Adipocyte (in vitro differentiated cells): Measurements from ENCODE around the gene HVCN1.
"Not testable (repeated sequence)": the region's sequence is repeated elsewhere in the genome, so short reads cannot be mapped to it uniquely, and the experiment has no call there.

Experiments used
- DNase-seq: peaks from one replicate; pipeline ENCODE4 v3.0.0-alpha.2; 2015; ENCODE audit warnings: low read depth
- H3K27me3 ChIP-seq: replicated peaks from 2 replicates; pipeline ENCODE4 v1.7.0; 2013; ENCODE audit warnings: mild to moderate bottlenecking, low read length, moderate library complexity; ENCODE audit not compliant: control insufficient read depth, insufficient read depth
- H3K36me3 ChIP-seq: 2 replicates; pipeline ENCODE4 v1.7.0; 2013; ENCODE audit warnings: low read length, mild to moderate bottlenecking, moderate library complexity; ENCODE audit not compliant: control insufficient read depth, insufficient read depth, severe bottlenecking
- H3K4me1 ChIP-seq: 2 replicates; pipeline ENCODE4 v1.7.0; 2013; ENCODE audit warnings: mild to moderate bottlenecking, low read length, moderate library complexity; ENCODE audit not compliant: control insufficient read depth, insufficient read depth
- H3K4me3 ChIP-seq: 2 replicates; pipeline ENCODE4 v1.7.0; 2013; ENCODE audit warnings: mild to moderate bottlenecking, low read length, moderate library complexity
- H3K9ac ChIP-seq: 2 replicates; pipeline ENCODE4 v1.7.0; 2013; ENCODE audit warnings: mild to moderate bottlenecking, low read length, moderate library complexity
- H3K9me3 ChIP-seq: 2 replicates; pipeline ENCODE4 v1.7.0; 2013; ENCODE audit warnings: mild to moderate bottlenecking, low read length, moderate library complexity; ENCODE audit not compliant: control insufficient read depth

HVCN1 gene

DNA sequence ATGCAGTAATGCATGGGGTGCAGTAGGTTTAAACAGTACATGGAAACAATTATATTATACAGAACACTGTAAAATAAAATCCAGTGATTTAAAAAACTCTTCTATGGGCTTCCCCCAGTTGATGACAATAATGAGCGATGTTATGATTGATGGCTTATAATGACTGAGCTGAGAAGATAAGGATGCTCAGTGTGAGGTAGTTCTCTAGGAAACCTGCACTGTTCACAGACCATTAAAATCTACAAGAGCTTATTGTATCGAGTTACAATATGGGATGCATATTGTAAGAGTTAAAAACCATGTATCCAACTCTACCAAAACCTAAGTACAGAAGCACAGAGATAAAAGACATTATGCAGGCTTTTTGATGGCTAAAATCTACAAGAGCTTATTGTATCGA, 34.0 kb upstream of the HVCN1 start:
- peaks cover 98% of the 10 kb centered on the region for H3K36me3 ChIP-seq
- H3K27me3 ChIP-seq, H3K9ac ChIP-seq, H3K9me3 ChIP-seq, H3K4me3 ChIP-seq, H3K4me1 ChIP-seq, DNase-seq: not testable (repeated sequence)

DNA sequence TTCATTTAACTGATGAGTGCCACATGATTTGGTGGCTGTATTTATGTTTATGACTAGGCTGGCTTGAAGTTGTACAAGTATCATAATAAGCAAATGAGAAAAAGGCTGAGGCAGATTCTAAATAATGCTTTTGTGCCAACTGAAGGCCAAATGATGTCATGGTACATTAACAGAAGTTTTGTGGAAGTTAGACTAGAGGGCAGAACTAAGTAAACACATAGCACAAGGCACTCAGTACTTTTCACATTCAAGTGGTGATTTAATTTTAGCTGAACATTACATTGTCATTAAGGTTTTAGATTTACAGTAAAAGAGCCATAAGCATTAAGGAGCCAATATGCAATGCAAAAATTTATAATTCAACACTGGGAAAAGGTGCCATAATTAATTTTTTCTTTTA, 32.7 kb upstream of the HVCN1 start:
- no peak overlapping the region for H3K4me3 ChIP-seq
- H3K27me3 ChIP-seq, result no peaks in the 10 kb centered on the region
- DNase-seq, result peak; percentile 16
- H3K9ac ChIP-seq, result no peak overlapping the region
- H3K36me3 ChIP-seq, result peaks cover 98% of the 10 kb centered on the region
- no peaks in the 10 kb centered on the region for H3K4me1 ChIP-seq
- H3K9me3 ChIP-seq, result no peaks in the 10 kb centered on the region

DNA sequence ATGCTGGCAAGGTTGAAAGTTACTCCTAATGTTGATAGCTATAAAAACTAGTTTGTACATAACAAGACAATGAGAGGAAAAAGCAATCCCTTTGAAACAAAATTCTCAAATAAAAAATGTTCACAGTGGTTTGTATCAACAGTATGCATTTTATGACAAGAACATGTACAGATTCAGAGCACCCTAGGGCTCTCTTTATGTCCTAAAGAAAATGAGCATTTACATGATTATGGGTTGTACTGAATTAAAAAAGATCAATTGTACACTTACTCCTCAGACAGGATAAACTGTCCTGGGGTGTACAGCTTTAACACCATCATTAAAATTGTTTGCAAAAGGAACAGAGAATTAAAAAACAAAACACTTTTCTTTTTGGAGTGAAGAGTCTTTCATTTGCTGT, 31.6 kb upstream of the HVCN1 start:
- DNase-seq, result no peak
- Histone ChIP-seq H3K36me3 (peaks cover 90% of the 10 kb centered on the region), H3K4me1 (no peaks in the 10 kb centered on the region), H3K9me3 (no peaks in the 10 kb centered on the region), H3K9ac (no peak overlapping the region), H3K4me3 (no peak overlapping the region), H3K27me3 (no peaks in the 10 kb centered on the region)

DNA sequence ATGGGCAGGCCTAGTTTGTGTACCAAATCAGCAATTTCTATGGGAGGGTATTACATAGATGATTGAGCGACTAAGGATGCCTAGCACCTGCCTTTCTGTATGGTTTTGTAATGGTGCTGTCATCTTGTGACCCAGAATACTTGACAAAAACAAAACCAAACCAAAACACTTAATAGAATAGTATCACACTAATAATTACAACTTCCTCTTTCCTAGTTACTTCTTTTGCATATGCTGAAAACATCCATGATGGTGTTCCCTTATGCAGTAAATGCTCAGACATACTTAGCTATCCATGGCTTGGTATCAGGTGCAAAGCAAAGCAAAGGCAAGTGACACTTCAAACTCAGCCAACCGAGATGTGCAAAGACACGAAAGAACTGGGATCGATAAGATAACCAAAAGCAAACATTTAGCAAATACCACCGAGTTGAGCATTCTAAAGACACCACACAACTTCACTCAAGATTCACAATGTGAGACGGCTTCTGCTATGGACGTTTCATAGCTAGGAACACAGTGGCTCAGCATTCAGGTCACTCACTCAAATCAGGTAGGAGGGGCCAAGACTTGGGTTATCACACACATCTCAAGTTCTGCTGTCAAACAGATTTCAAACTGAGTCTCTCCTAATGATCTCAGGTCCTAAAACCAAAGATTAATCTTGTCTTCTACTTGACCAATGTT, 29.4 kb upstream of the HVCN1 start:
- no peak overlapping the region for H3K9ac ChIP-seq
- H3K4me1 ChIP-seq, result no peaks in the 10 kb centered on the region
- H3K4me3 ChIP-seq, result no peak overlapping the region
- H3K36me3 ChIP-seq, result peaks cover 68% of the 10 kb centered on the region
- no peak for DNase-seq
- H3K9me3 ChIP-seq, result no peaks in the 10 kb centered on the region
- H3K27me3 ChIP-seq, result no peaks in the 10 kb centered on the region

DNA sequence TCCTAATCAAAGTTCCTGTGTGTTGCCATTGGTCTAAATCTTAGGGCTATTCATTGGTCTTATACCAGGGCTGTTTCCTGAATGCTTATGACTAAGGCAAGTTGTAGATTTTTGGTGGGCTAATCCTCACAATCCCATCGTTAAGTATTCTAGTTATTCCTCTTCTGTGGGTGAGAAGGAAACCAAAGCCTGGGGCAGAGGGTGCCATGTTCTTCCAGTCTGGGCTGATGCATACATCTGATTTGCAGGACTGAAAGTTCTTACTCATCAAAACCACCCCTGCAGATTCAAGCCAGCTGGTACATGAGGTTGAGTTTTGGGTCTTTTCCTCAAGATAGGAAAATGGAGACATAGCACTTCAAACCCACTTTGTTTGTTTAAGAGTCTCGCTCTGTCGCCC, 28.1 kb upstream of the HVCN1 start:
- no peak overlapping the region for H3K9ac ChIP-seq
- no peak for DNase-seq
- H3K4me3 ChIP-seq, result no peak overlapping the region
- peaks cover 55% of the 10 kb centered on the region for H3K36me3 ChIP-seq
- no peaks in the 10 kb centered on the region for H3K27me3 ChIP-seq
- H3K4me1 ChIP-seq, result no peaks in the 10 kb centered on the region
- H3K9me3 ChIP-seq, result no peaks in the 10 kb centered on the region

GRCh38 chr12:110708917-110709316, 20.0 kb upstream of the HVCN1 start:
- H3K9ac ChIP-seq, result no peak overlapping the region
- no peak overlapping the region for H3K4me3 ChIP-seq
- DNase-seq, result no peak
- H3K4me1 ChIP-seq, result peaks cover 6% of the 10 kb centered on the region
- H3K27me3 ChIP-seq, result no peaks in the 10 kb centered on the region
- H3K36me3 ChIP-seq, result no peaks in the 10 kb centered on the region
- no peaks in the 10 kb centered on the region for H3K9me3 ChIP-seq

GRCh38 chr12:110705309-110705708, 16.4 kb upstream of the HVCN1 start:
- Histone ChIP-seq H3K9ac (no peak overlapping the region), H3K36me3 (no peaks in the 10 kb centered on the region), H3K9me3 (no peaks in the 10 kb centered on the region), H3K27me3 (no peaks in the 10 kb centered on the region), H3K4me1 (peaks cover 6% of the 10 kb centered on the region), H3K4me3 (no peak overlapping the region)
- peak; percentile 27 for DNase-seq

- H3K9ac ChIP-seq, result no peak overlapping the region
- peaks cover 6% of the 10 kb centered on the region for H3K4me1 ChIP-seq
- H3K36me3 ChIP-seq, result no peaks in the 10 kb centered on the region
- H3K4me3 ChIP-seq, result no peak overlapping the region
- H3K9me3 ChIP-seq, result no peaks in the 10 kb centered on the region
- no peaks in the 10 kb centered on the region for H3K27me3 ChIP-seq
- no peak for DNase-seq
Measured at GRCh38 chr12:110704750-110705149, 15.8 kb upstream of the HVCN1 start.

DNA sequence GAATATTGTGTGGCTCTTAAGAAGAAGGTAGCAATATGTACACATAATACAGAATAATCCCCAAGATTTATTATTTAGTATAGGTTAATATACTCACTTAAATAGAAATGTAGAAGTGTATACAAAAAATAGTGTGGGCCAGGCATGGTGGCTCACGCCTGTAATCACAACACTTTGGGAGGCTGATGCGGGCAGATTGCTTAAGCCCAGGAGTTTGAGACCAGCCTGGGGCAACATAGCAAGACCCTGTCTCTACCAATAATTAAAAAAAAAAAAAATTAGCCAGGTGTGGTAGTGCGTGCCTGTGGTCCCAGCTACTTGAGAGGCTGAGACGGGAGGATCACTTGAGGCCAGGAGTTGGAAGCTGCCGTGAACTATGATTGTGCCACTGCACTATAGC, 15.3 kb upstream of the HVCN1 start:
- Histone ChIP-seq H3K36me3 (no peaks in the 10 kb centered on the region), H3K4me3 (no peak overlapping the region), H3K9me3 (no peaks in the 10 kb centered on the region), H3K4me1 (peaks cover 10% of the 10 kb centered on the region), H3K9ac (no peak overlapping the region), H3K27me3 (no peaks in the 10 kb centered on the region)
- DNase-seq, result no peak

DNA sequence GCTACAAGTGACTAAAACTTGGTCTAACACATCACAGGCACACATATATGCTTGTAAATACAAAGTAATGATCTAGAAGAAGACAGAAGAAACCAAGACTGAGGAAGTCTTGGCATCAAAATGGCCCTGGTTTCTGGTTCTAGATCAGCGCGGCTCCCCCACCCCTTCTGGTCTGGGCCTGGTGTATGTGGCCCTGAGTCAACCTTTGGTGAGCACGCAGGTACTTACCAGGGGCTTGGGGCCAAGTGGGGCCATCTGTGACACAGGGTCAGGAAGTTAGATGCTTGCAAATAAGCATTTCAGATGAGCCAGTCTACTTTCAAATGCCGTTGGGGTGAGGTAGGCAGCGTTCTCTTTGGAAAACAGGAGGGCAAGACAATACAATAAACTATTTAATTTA, 13.2 kb upstream of the HVCN1 start:
- H3K27me3 ChIP-seq, result no peaks in the 10 kb centered on the region
- H3K4me1 ChIP-seq, result peaks cover 22% of the 10 kb centered on the region

GRCh38 chr12:110699591-110700445, 10.9 kb upstream of the HVCN1 start:
- Histone ChIP-seq H3K9ac (no peak overlapping the region), H3K4me3 (no peak overlapping the region), H3K9me3 (no peaks in the 10 kb centered on the region), H3K36me3 (no peaks in the 10 kb centered on the region), H3K27me3 (no peaks in the 10 kb centered on the region), H3K4me1 (peaks cover 16% of the 10 kb centered on the region)
- no peak for DNase-seq

More for the DNA sequence above, 13.2 kb upstream of the HVCN1 start:
- no peak for DNase-seq
- Histone ChIP-seq H3K4me3 (no peak overlapping the region), H3K9ac (no peak overlapping the region), H3K9me3 (no peaks in the 10 kb centered on the region), H3K36me3 (no peaks in the 10 kb centered on the region)
